Activated CD8-positive, alpha-beta T cell treated with anti-CD3 and anti-CD28 coated beads for 36 hours (primary cell): Measurements from ENCODE around the gene DAZAP2. TPM values are rescaled to one million over a fixed set of nuclear protein-coding genes. Genes with fewer than 3 reads are reported as not detected.

Experiments
- ATAC-seq: fragments of 200-7000 bp; cut with Tn5 transposase; one replicate; pipeline ENCODE4 v1.10.0; 2021; ENCODE audit warnings: mild to moderate bottlenecking, moderate library complexity
- CTCF ChIA-PET: fragments of 350-600 bp; sonication (Branson Sonifier 250); formaldehyde crosslinking; loops from one replicate; lab custom pipeline; 2021; ENCODE audit warnings: antibody characterized with exemption; lab: Charles Lee
- POLR2A ChIA-PET: fragments of 350-600 bp; sonication (Branson Sonifier 250); formaldehyde crosslinking; loops from one replicate; lab custom pipeline; 2021; ENCODE audit warnings: antibody characterized with exemption; lab: Charles Lee
- DNase-seq: peaks from one replicate; pipeline ENCODE4 v3.0.0-alpha.2; 2020
- H3K27ac Mint-ChIP-seq: one replicate; pipeline ENCODE4 v1.8.0; 2021; ENCODE audit warnings: mild to moderate bottlenecking, mixed read lengths
- H3K27me3 Mint-ChIP-seq: one replicate; pipeline ENCODE4 v1.8.0; 2021; ENCODE audit warnings: mixed read lengths
- H3K36me3 Mint-ChIP-seq: one replicate; pipeline ENCODE4 v1.8.0; 2021; ENCODE audit warnings: low read depth, mixed read lengths
- H3K4me1 Mint-ChIP-seq: one replicate; pipeline ENCODE4 v1.8.0; 2021; ENCODE audit warnings: low read depth, mixed read lengths
- H3K4me3 Mint-ChIP-seq: one replicate; pipeline ENCODE4 v1.8.0; 2021; ENCODE audit warnings: mild to moderate bottlenecking, moderate library complexity, mixed read lengths
- H3K9me3 Mint-ChIP-seq: one replicate; pipeline ENCODE4 v1.8.0; 2021; ENCODE audit warnings: mixed read lengths
- intact Hi-C: fragments of 100-400 bp; cut with micrococcal nuclease; formaldehyde crosslinking; loops from one replicate; pipeline ENCODE4 v1.10.0; 2022
- total RNA-seq, 2 experiments: library from RNA; stranded (reverse); gene quantifications; one replicate each; pipeline ENCODE4 v1.2.3, GENCODE V29; 2021
- TF ChIP-seq, protein P1 (sequence below): fragments of 200-600 bp; IDR thresholded peaks from one replicate; pipeline ENCODE4 v1.8.0; 2022; ENCODE audit warnings: antibody characterized with exemption, mild to moderate bottlenecking

DAZAP2 gene
- total RNA-seq, 2 experiments from 2014 or later = 91.7 to 98.3 TPM

DNA sequence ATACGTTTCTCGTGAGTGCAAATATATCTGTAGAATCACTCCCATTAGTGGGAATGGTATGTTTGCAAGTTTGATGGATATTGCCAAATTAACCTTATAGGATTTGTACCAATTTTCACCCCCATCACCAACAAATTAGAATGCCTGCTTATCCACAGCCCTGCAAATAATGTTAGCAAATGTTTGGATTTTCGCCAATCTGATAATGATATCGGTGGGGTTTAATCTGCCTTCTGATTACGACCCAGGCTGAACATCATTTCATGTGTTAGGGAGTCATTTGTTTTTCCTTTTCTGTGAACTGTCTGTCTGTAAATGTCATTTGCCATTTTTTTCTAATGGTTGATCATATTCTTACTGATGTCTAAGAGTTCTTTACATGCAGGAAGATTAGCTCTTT lies 4.1 kb upstream of the DAZAP2 start:
- TF ChIP-seq, protein P1, sequence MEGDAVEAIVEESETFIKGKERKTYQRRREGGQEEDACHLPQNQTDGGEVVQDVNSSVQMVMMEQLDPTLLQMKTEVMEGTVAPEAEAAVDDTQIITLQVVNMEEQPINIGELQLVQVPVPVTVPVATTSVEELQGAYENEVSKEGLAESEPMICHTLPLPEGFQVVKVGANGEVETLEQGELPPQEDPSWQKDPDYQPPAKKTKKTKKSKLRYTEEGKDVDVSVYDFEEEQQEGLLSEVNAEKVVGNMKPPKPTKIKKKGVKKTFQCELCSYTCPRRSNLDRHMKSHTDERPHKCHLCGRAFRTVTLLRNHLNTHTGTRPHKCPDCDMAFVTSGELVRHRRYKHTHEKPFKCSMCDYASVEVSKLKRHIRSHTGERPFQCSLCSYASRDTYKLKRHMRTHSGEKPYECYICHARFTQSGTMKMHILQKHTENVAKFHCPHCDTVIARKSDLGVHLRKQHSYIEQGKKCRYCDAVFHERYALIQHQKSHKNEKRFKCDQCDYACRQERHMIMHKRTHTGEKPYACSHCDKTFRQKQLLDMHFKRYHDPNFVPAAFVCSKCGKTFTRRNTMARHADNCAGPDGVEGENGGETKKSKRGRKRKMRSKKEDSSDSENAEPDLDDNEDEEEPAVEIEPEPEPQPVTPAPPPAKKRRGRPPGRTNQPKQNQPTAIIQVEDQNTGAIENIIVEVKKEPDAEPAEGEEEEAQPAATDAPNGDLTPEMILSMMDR = no peak
- ATAC-seq (no peak), DNase-seq (no peak)
- no peaks in the 10 kb centered on the region for H3K9me3 Mint-ChIP-seq
- no peaks in the 10 kb centered on the region for H3K27me3 Mint-ChIP-seq
- H3K4me1 Mint-ChIP-seq = peaks cover 3% of the 10 kb centered on the region
- CTCF ChIA-PET = interaction anchor here (1.5 kb wide), 1 partner anchor 18 kb away, joined by 7 read pairs; no protein-coding TSS in a partner anchor
- peaks cover 2% of the 10 kb centered on the region for H3K36me3 Mint-ChIP-seq
- intact Hi-C loops = no loop called here
- POLR2A ChIA-PET = no interaction called here
- H3K4me3 Mint-ChIP-seq = no peak overlapping the region
- no peak overlapping the region for H3K27ac Mint-ChIP-seq

DNA sequence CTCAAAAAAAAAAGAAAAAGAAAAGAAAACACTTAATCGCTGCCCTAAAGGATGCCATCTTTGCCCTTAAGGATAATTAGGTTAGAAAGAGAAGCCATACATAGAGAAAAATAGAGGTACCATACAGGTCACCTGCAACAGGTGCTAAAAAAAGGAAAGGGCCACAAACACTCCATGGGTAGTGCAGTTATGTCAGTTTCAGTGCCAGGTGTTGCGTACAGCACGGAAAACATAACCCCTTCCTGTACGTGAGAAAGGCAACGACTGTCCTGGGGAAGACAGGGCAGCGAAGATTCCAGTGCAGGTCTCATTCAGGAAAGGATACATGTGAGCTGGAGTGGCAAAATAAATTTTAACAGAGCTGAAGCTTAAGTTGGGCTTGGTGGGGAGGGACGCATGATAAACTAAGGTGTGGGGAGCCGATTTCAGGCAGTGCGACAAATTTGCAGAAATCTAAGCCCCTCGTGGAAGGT lies 553 bp upstream of the DAZAP2 start:
- H3K4me1 Mint-ChIP-seq = peaks cover 29% of the 10 kb centered on the region
- POLR2A ChIA-PET = interaction anchor here (1.0 to 4.2 kb wide), 10 partner anchors 9 to 219 kb away, joined by 3 to 24 read pairs (median 5); partner anchors contain the start of genes CSRNP2 and POU6F1
- no peaks in the 10 kb centered on the region for H3K27me3 Mint-ChIP-seq
- H3K9me3 Mint-ChIP-seq = no peaks in the 10 kb centered on the region
- CTCF ChIA-PET = interaction anchor here (1.1 to 2.9 kb wide), 7 partner anchors 15 to 113 kb away, joined by 3 to 11 read pairs (median 7); partner anchors contain the start of gene POU6F1
- peaks cover 34% of the 10 kb centered on the region for H3K36me3 Mint-ChIP-seq
- peak overlapping the region; percentile 100 for H3K27ac Mint-ChIP-seq
- peak; percentile 14 for ATAC-seq
- H3K4me3 Mint-ChIP-seq = peak overlapping the region; percentile 95
- TF ChIP-seq, protein P1 = no peak
- intact Hi-C loops = no loop called here
- no peak for DNase-seq

DNA sequence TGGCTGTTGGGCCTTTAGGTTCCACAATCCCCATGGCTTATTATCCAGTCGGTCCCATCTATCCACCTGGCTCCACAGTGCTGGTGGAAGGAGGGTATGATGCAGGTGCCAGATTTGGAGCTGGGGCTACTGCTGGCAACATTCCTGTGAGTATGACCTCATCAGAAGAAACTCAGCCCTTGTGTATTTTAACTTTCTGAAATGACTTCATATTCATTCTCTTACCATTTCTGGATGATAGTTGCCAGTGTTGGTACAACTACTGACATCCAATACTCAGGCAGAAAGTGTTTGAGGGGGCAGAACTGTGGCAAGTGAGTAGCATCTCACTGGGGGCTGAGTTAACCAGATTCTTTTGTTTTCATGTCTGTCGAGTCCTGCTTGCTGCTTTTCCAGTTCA lies 2.3 kb downstream of the DAZAP2 start:
- POLR2A ChIA-PET = interaction anchor here (0.7 to 4.2 kb wide), 6 partner anchors 8 to 216 kb away, joined by 3 to 24 read pairs (median 4); partner anchors contain the start of genes POU6F1 and SLC11A2
- no peak for ATAC-seq
- Mint-ChIP-seq H3K36me3 (peaks cover 49% of the 10 kb centered on the region), H3K27me3 (no peaks in the 10 kb centered on the region), H3K4me1 (peaks cover 41% of the 10 kb centered on the region), H3K27ac (peak overlapping the region; percentile 48), H3K9me3 (no peaks in the 10 kb centered on the region), H3K4me3 (peak overlapping the region; percentile 95)
- no peak for DNase-seq
- CTCF ChIA-PET = interaction anchor here (0.9 to 1.9 kb wide), 7 partner anchors 8 to 159 kb away, joined by 3 to 15 read pairs (median 4); no protein-coding TSS in a partner anchor
- TF ChIP-seq, protein P1 = no peak
- intact Hi-C loops = loop anchor here (5.0 kb wide), 1 partner anchor 149 kb away; no protein-coding TSS in a partner anchor

DNA sequence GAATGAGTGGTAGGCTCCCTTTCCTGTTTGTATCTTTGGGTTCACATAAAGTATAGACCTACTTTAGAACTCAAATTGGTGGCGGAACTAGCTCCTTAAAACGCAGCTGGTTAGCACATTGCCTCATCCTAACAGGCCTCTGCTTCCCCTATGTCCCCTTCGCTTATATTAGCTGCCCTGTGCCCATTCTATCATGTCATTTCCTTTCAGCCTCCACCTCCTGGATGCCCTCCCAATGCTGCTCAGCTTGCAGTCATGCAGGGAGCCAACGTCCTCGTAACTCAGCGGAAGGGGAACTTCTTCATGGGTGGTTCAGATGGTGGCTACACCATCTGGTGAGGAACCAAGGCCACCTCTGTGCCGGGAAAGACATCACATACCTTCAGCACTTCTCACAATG lies 3.5 kb downstream of the DAZAP2 start:
- TF ChIP-seq, protein P1 = no peak
- no peaks in the 10 kb centered on the region for H3K9me3 Mint-ChIP-seq
- ATAC-seq (no peak), DNase-seq (no peak)
- no peaks in the 10 kb centered on the region for H3K27me3 Mint-ChIP-seq
- ChIA-PET CTCF (interaction anchor here (1.0 to 1.6 kb wide), 2 partner anchors 9 to 99 kb away, joined by 3 to 5 read pairs; no protein-coding TSS in a partner anchor), POLR2A (interaction anchor here (0.6 to 4.2 kb wide), 3 partner anchors 11 to 1897 kb away, joined by 3 to 24 read pairs (median 3); partner anchors contain the start of gene POU6F1)
- no peak overlapping the region for H3K4me3 Mint-ChIP-seq
- peaks cover 54% of the 10 kb centered on the region for H3K36me3 Mint-ChIP-seq
- H3K27ac Mint-ChIP-seq = peak overlapping the region; percentile 66
- intact Hi-C loops = loop anchor here (5.0 kb wide), 1 partner anchor 150 kb away; no protein-coding TSS in a partner anchor
- H3K4me1 Mint-ChIP-seq = peaks cover 52% of the 10 kb centered on the region

DNA sequence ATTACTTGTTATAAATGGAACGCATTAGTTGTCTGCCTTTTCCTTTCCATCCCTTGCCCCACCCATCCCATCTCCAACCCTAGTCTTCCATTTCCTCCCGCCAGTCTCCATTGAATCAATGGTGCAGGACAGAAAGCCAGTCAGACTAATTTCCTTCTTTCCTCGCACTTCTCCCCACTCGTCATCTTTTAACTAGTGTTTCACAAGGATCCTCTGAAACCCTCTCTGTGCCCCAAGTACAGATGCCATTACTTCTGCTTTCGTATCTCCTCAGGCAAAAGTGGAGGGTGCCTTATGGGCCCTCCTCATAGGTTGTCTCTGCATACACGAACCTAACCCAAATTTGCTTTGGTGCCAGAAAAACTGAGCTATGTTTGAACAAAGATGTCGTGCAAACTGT lies 4.2 kb downstream of the DAZAP2 start:
- Mint-ChIP-seq H3K36me3 (peaks cover 54% of the 10 kb centered on the region), H3K27me3 (no peaks in the 10 kb centered on the region), H3K4me3 (no peak overlapping the region), H3K9me3 (no peaks in the 10 kb centered on the region), H3K27ac (peak overlapping the region; percentile 39), H3K4me1 (peaks cover 58% of the 10 kb centered on the region)
- DNase-seq = no peak
- TF ChIP-seq, protein P1 = no peak
- ATAC-seq = no peak
- CTCF ChIA-PET = no interaction called here
- POLR2A ChIA-PET = interaction anchor here (1.6 to 3.6 kb wide), 2 partner anchors 10 to 161 kb away, joined by 4 to 15 read pairs; partner anchors contain the start of gene CSRNP2
- intact Hi-C loops = loop anchor here (5.0 kb wide), 1 partner anchor 151 kb away; no protein-coding TSS in a partner anchor
